Measurements from ENCODE around the gene IGIP. TPM values are rescaled to one million over a fixed set of nuclear protein-coding genes. Genes with fewer than 3 reads are reported as not detected.

IGIP gene
- polyA plus RNA-seq, 3 donors = 0.08 to 0.75 TPM; not detected in 1

GRCh38 chr5:140113699-140114263 is 12.0 kb upstream of the IGIP start, which contains the start of gene PURA:
Gene PURA, plus strand, starts transcription at chr5:140114109. Its CDS starts 73 bp downstream, at chr5:140114182.
- peaks cover 35 to 49% of the 10 kb centered on the region in 2 donors for H3K4me1 ChIP-seq (ENCODE audit: control insufficient read depth in 1 of 2, insufficient read depth in 2 of 2, low read length in 2 of 2)
- H3K4me2 ChIP-seq (replicated peaks; ENCODE audit: extremely low read depth, low read length, poor library complexity, severe bottlenecking) = peak within 1 kb of the TSS; percentile 89
- TF ChIP-seq CTCF (IDR thresholded peaks at IDR 0.05) = no peak
- H3K9me3 ChIP-seq (replicated peaks in 1 of 2; ENCODE audit: control insufficient read depth in 1 of 2, insufficient read depth in 1 of 2, low read length in 2 of 2) = no peaks in the 10 kb centered on the region
- H3K9ac ChIP-seq (ENCODE audit: insufficient read depth, low read length, poor library complexity, severe bottlenecking) = peak within 1 kb of the TSS; percentile 77
- H3K27me3 ChIP-seq (ENCODE audit: control insufficient read depth in 2 of 2, insufficient read depth in 2 of 2, low read length in 2 of 2) = peaks cover 35 to 47% of the 10 kb centered on the region in 2 donors
- Mint-ChIP-seq H3K4me3 (peak within 1 kb of the TSS; percentile 87 to 97), H3K27ac (peak within 1 kb of the TSS; percentile 81 to 94 (median 92)), H3K4me1 (peaks cover 61% of the 10 kb centered on the region), H3K27me3 (ENCODE audit: low read depth in 3 of 3) (peaks cover 42 to 46% (median 44%) of the 10 kb centered on the region in 3 donors), H3K36me3 (peaks cover 4 to 14% of the 10 kb centered on the region in 2 donors), H3K9me3 (peaks cover 0 to 12% (median 3%) of the 10 kb centered on the region in 7 donors)
- intact Hi-C loops (cut with micrococcal nuclease) = loop anchor here in 1 of 2 donors (10.0 kb wide), 1 partner anchor 591 kb away; the partner anchor contains the start of gene ZMAT2
- H2AFZ ChIP-seq (ENCODE audit: insufficient read depth, low read depth, low read length, poor library complexity, severe bottlenecking) = peak within 1 kb of the TSS; percentile 83
- H3K4me3 ChIP-seq (replicated peaks in 1 of 3; ENCODE audit: low read depth in 2 of 3, low read length in 3 of 3) = peak within 1 kb of the TSS; percentile 67 to 91 (median 75)
- under 1% methylated on average over 42 of the region's 60 CpGs for WGBS (ENCODE audit: insufficient coverage)
- H3K27ac ChIP-seq (ENCODE audit: low read depth in 1 of 2, low read length in 2 of 2) = peak within 1 kb of the TSS; percentile 63 to 76
- peaks cover 78% of the 10 kb centered on the region for H4K20me1 ChIP-seq (ENCODE audit: insufficient read depth, low read length)
- DNase-seq = peak; percentile 87 to 90 (median 90)
- peaks cover 35% of the 10 kb centered on the region for H3K79me2 ChIP-seq (ENCODE audit: insufficient read depth, low read length)
- H3K36me3 ChIP-seq (replicated peaks in 1 of 2; ENCODE audit: control insufficient read depth in 1 of 2, insufficient read depth in 2 of 2, low read length in 2 of 2) = no peaks in the 10 kb centered on the region

DNA sequence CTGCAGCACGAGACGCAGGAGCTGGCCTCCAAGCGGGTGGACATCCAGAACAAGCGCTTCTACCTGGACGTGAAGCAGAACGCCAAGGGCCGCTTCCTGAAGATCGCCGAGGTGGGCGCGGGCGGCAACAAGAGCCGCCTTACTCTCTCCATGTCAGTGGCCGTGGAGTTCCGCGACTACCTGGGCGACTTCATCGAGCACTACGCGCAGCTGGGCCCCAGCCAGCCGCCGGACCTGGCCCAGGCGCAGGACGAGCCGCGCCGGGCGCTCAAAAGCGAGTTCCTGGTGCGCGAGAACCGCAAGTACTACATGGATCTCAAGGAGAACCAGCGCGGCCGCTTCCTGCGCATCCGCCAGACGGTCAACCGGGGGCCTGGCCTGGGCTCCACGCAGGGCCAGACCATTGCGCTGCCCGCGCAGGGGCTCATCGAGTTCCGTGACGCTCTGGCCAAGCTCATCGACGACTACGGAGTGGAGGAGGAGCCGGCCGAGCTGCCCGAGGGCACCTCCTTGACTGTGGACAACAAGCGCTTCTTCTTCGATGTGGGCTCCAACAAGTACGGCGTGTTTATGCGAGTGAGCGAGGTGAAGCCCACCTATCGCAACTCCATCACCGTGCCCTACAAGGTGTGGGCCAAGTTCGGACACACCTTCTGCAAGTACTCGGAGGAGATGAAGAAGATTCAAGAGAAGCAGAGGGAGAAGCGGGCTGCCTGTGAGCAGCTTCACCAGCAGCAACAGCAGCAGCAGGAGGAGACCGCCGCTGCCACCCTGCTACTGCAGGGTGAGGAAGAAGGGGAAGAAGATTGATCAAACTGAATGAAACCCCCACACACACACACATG is 11.2 kb upstream of the IGIP start:
- no peak for TF ChIP-seq CTCF (IDR thresholded peaks at IDR 0.05)
- DNase-seq = peak; percentile 69 to 74 (median 69)
- Histone ChIP-seq H3K4me2 (replicated peaks; ENCODE audit: extremely low read depth, low read length, poor library complexity, severe bottlenecking) (peak overlapping the region; percentile 89), H3K4me1 (ENCODE audit: control insufficient read depth in 1 of 2, insufficient read depth in 2 of 2, low read length in 2 of 2) (peaks cover 30 to 43% of the 10 kb centered on the region in 2 donors), H3K79me2 (ENCODE audit: insufficient read depth, low read length) (peaks cover 35% of the 10 kb centered on the region), H3K27me3 (ENCODE audit: control insufficient read depth in 2 of 2, insufficient read depth in 2 of 2, low read length in 2 of 2) (peaks cover 28 to 39% of the 10 kb centered on the region in 2 donors), H3K9ac (ENCODE audit: insufficient read depth, low read length, poor library complexity, severe bottlenecking) (peak overlapping the region; percentile 77), H3K36me3 (replicated peaks in 1 of 2; ENCODE audit: control insufficient read depth in 1 of 2, insufficient read depth in 2 of 2, low read length in 2 of 2) (no peaks in the 10 kb centered on the region), H3K27ac (ENCODE audit: low read depth in 1 of 2, low read length in 2 of 2) (peak overlapping the region; percentile 63 to 76), H3K9me3 (replicated peaks in 1 of 2; ENCODE audit: control insufficient read depth in 1 of 2, insufficient read depth in 1 of 2, low read length in 2 of 2) (no peaks in the 10 kb centered on the region), H3K4me3 (replicated peaks in 1 of 3; ENCODE audit: low read depth in 2 of 3, low read length in 3 of 3) (peak overlapping the region; percentile 57 to 91 (median 75)), H2AFZ (ENCODE audit: insufficient read depth, low read depth, low read length, poor library complexity, severe bottlenecking) (peak overlapping the region; percentile 83), H4K20me1 (ENCODE audit: insufficient read depth, low read length) (peaks cover 74% of the 10 kb centered on the region)
- intact Hi-C loops (cut with micrococcal nuclease) = loop anchor here in 1 of 2 donors (10.0 kb wide), 1 partner anchor 590 kb away; the partner anchor contains the start of gene ZMAT2
- H3K4me1 Mint-ChIP-seq = peaks cover 53% of the 10 kb centered on the region
- peaks cover 0 to 7% (median 0%) of the 10 kb centered on the region in 7 donors for H3K9me3 Mint-ChIP-seq
- under 1% methylated on average over 53 of the region's 65 CpGs for WGBS (ENCODE audit: insufficient coverage)
- peak overlapping the region; percentile 79 to 93 (median 91) for H3K27ac Mint-ChIP-seq
- H3K4me3 Mint-ChIP-seq = peak overlapping the region; percentile 87 to 97
- peaks cover 0 to 8% of the 10 kb centered on the region in 2 donors for H3K36me3 Mint-ChIP-seq
- H3K27me3 Mint-ChIP-seq (ENCODE audit: low read depth in 3 of 3) = peaks cover 34 to 38% (median 36%) of the 10 kb centered on the region in 3 donors
